ENCODE data around the gene ZNF592. TPM values are rescaled to one million over a fixed set of nuclear protein-coding genes. Genes with fewer than 3 reads are reported as not detected.

ZNF592 gene
- total RNA-seq, 6 donors from 2014 or later, result 22.5 to 35.2 (median 26.7) TPM

GRCh38 chr15:84760219-84760618, 11.8 kb downstream of the ZNF592 start:
- TF ChIP-seq CTCF (IDR thresholded peaks at IDR 0.05), result no peak
- no peak for TF ChIP-seq POLR2A (IDR thresholded peaks at IDR 0.05)
- no peak for TF ChIP-seq POLR2AphosphoS5 (IDR thresholded peaks at IDR 0.05)
- no peak for TF ChIP-seq EP300 (IDR thresholded peaks at IDR 0.05)
- no peaks in the 10 kb centered on the region for H3K9me3 ChIP-seq
- 81 to 97% methylated on average over 1 of the region's 1 CpG for whole genome bisulfite sequencing, 2 donors
- no peak overlapping the region for H3K27ac ChIP-seq
- ATAC-seq (ENCODE audit: low FRiP score in 2 of 2), result no peak
- DNase-seq, result no peak
- peaks cover 37 to 69% (median 52%) of the 10 kb centered on the region in 4 donors for H3K4me1 ChIP-seq
- no peaks in the 10 kb centered on the region for H3K27me3 ChIP-seq
- H3K36me3 ChIP-seq, result no peaks in the 10 kb centered on the region
- no peak overlapping the region for H3K4me3 ChIP-seq

- DNase-seq (no peak), ATAC-seq (ENCODE audit: low FRiP score in 2 of 2) (no peak)
- no peaks in the 10 kb centered on the region for H3K27me3 ChIP-seq
- peaks cover 0 to 12% (median under 1%) of the 10 kb centered on the region in 4 donors for H3K36me3 ChIP-seq
- no peaks in the 10 kb centered on the region for H3K9me3 ChIP-seq
- H3K4me1 ChIP-seq, result peaks cover 37 to 59% (median 49%) of the 10 kb centered on the region in 4 donors
- TF ChIP-seq CTCF (IDR thresholded peaks at IDR 0.05) (no peak), POLR2A (IDR thresholded peaks at IDR 0.05) (no peak), EP300 (IDR thresholded peaks at IDR 0.05) (no peak), POLR2AphosphoS5 (IDR thresholded peaks at IDR 0.05) (no peak)
- WGBS, 2 donors, result 36 to 46% methylated on average over 4 of the region's 4 CpGs
- peak overlapping the region in 2 of 4 donors; percentile 3 to 17 for H3K27ac ChIP-seq
- no peak overlapping the region for H3K4me3 ChIP-seq
Observed at GRCh38 chr15:84761607-84762131, 13.3 kb downstream of the ZNF592 start.

GRCh38 chr15:84762840-84763572, 14.6 kb downstream of the ZNF592 start:
- TF ChIP-seq POLR2A (IDR thresholded peaks at IDR 0.05) (no peak), CTCF (IDR thresholded peaks at IDR 0.05) (no peak), POLR2AphosphoS5 (IDR thresholded peaks at IDR 0.05) (no peak), EP300 (IDR thresholded peaks at IDR 0.05) (no peak)
- Histone ChIP-seq H3K4me3 (no peak overlapping the region), H3K9me3 (no peaks in the 10 kb centered on the region), H3K27ac (no peak overlapping the region), H3K4me1 (peaks cover 37 to 55% (median 47%) of the 10 kb centered on the region in 4 donors), H3K36me3 (peaks cover 0 to 20% (median 8%) of the 10 kb centered on the region in 4 donors), H3K27me3 (no peaks in the 10 kb centered on the region)
- DNase-seq (no peak), ATAC-seq (ENCODE audit: low FRiP score in 2 of 2) (no peak)
- WGBS, 2 donors, result 85 to 91% methylated on average over 3 of the region's 3 CpGs

- no peak for TF ChIP-seq POLR2A (IDR thresholded peaks at IDR 0.05)
- no peak for ATAC-seq (ENCODE audit: low FRiP score in 2 of 2)
- WGBS, 2 donors, result 74 to 81% methylated on average over 3 of the region's 3 CpGs
Observed at GRCh38 chr15:84764585-84764984, 16.2 kb downstream of the ZNF592 start.

GRCh38 chr15:84764989-84765388, 16.6 kb downstream of the ZNF592 start:
- Histone ChIP-seq H3K4me1 (peaks cover 30 to 49% (median 38%) of the 10 kb centered on the region in 4 donors), H3K9me3 (no peaks in the 10 kb centered on the region), H3K36me3 (peaks cover 4 to 39% (median 18%) of the 10 kb centered on the region in 4 donors), H3K27ac (no peak overlapping the region), H3K4me3 (no peak overlapping the region), H3K27me3 (no peaks in the 10 kb centered on the region)
- DNase-seq, result no peak
- 73 to 100% methylated on average over 1 of the region's 1 CpG for whole genome bisulfite sequencing, 2 donors
- no peak for TF ChIP-seq CTCF (IDR thresholded peaks at IDR 0.05)
- no peak for TF ChIP-seq POLR2A (IDR thresholded peaks at IDR 0.05)
- no peak for TF ChIP-seq POLR2AphosphoS5 (IDR thresholded peaks at IDR 0.05)
- no peak for TF ChIP-seq EP300 (IDR thresholded peaks at IDR 0.05)
- no peak for ATAC-seq (ENCODE audit: low FRiP score in 2 of 2)

More at GRCh38 chr15:84764585-84764984, 16.2 kb downstream of the ZNF592 start:
- no peak overlapping the region for H3K27ac ChIP-seq
- DNase-seq, result no peak
- peaks cover 33 to 46% (median 41%) of the 10 kb centered on the region in 4 donors for H3K4me1 ChIP-seq
- H3K9me3 ChIP-seq, result no peaks in the 10 kb centered on the region
- no peaks in the 10 kb centered on the region for H3K27me3 ChIP-seq
- H3K36me3 ChIP-seq, result peaks cover 4 to 36% (median 17%) of the 10 kb centered on the region in 4 donors
- no peak overlapping the region for H3K4me3 ChIP-seq

Measured in upper lobe of left lung (tissue), 6 donors.